GM23338 (cell line): ENCODE data around the gene SORBS1. TPM values are rescaled to one million over a fixed set of nuclear protein-coding genes. Genes with fewer than 3 reads are reported as not detected.

ENCODE experiments used
- ATAC-seq: fragments of 200-7000 bp; cut with Tn5 transposase; 3 replicates; pipeline ENCODE4 v1.9.1; 2020
- DNase-seq: peaks from one replicate; pipeline ENCODE4 v3.0.0-alpha.2; 2015; ENCODE audit warnings: low spot score
- H2AFZ ChIP-seq: fragments of 200-600 bp; sonication (generic); 2 replicates; pipeline ENCODE4 v1.8.0; 2016; ENCODE audit warnings: antibody characterized with exemption, mild to moderate bottlenecking, moderate library complexity
- H3F3A ChIP-seq: fragments of 200-600 bp; sonication (generic); replicated peaks from 2 replicates; pipeline ENCODE4 v1.8.0; 2017; ENCODE audit warnings: antibody characterized with exemption, mixed run types, low read depth
- H3K27ac ChIP-seq: fragments of 200-600 bp; sonication (generic); 2 replicates; pipeline ENCODE4 v1.6.1; 2016; ENCODE audit warnings: low read depth
- H3K27me3 ChIP-seq: fragments of 200-600 bp; sonication (generic); 2 replicates; pipeline ENCODE4 v1.8.0; 2016; ENCODE audit warnings: mild to moderate bottlenecking, mixed run types, moderate library complexity; ENCODE audit not compliant: insufficient read depth
- H3K36me3 ChIP-seq: fragments of 200-600 bp; sonication (generic); 2 replicates; pipeline ENCODE4 v1.8.0; 2016; ENCODE audit warnings: mild to moderate bottlenecking; ENCODE audit not compliant: insufficient read depth
- H3K4me1 ChIP-seq: fragments of 200-600 bp; sonication (generic); 2 replicates; pipeline ENCODE4 v1.8.0; 2016; ENCODE audit warnings: mild to moderate bottlenecking, moderate library complexity; ENCODE audit not compliant: insufficient read depth
- H3K4me2 ChIP-seq: fragments of 200-600 bp; sonication (generic); 2 replicates; pipeline ENCODE4 v1.7.1; 2017; ENCODE audit warnings: mixed run types
- H3K4me3 ChIP-seq: fragments of 200-600 bp; sonication (generic); 2 replicates; pipeline ENCODE4 v1.6.1; 2016; ENCODE audit warnings: mixed run types
- H3K79me2 ChIP-seq: fragments of 200-600 bp; sonication (generic); replicated peaks from 2 replicates; pipeline ENCODE4 v1.8.0; 2017; ENCODE audit warnings: mild to moderate bottlenecking; ENCODE audit not compliant: insufficient read depth
- H3K9me2 ChIP-seq: fragments of 200-600 bp; sonication (generic); 2 replicates; pipeline ENCODE4 v1.8.0; 2017; ENCODE audit not compliant: insufficient read depth
- H4K20me1 ChIP-seq: fragments of 200-600 bp; sonication (generic); replicated peaks from 2 replicates; pipeline ENCODE4 v1.8.0; 2017; ENCODE audit warnings: mild to moderate bottlenecking; ENCODE audit not compliant: insufficient read depth
- H3K27ac Mint-ChIP-seq: 2 replicates; pipeline ENCODE4 v1.8.0; 2020; ENCODE audit warnings: inconsistent platforms, mild to moderate bottlenecking, moderate library complexity, mixed read lengths
- H3K27me3 Mint-ChIP-seq: 3 replicates; pipeline ENCODE4 v1.8.0; 2022; ENCODE audit warnings: low read depth, mild to moderate bottlenecking, moderate library complexity, mixed read lengths, inconsistent platforms; ENCODE audit not compliant: insufficient read depth, poor library complexity
- H3K36me3 Mint-ChIP-seq: 3 replicates; pipeline ENCODE4 v1.8.0; 2021; ENCODE audit warnings: low read depth, mild to moderate bottlenecking, inconsistent platforms, moderate library complexity, mixed read lengths
- H3K4me1 Mint-ChIP-seq: 3 replicates; pipeline ENCODE4 v1.8.0; 2020; ENCODE audit warnings: mild to moderate bottlenecking, inconsistent platforms, mixed read lengths
- H3K4me3 Mint-ChIP-seq: 3 replicates; pipeline ENCODE4 v1.8.0; 2021; ENCODE audit warnings: moderate library complexity, mild to moderate bottlenecking, inconsistent platforms, mixed read lengths
- H3K9me3 Mint-ChIP-seq: 3 replicates; pipeline ENCODE4 v1.8.0; 2020; ENCODE audit warnings: moderate library complexity, mild to moderate bottlenecking, inconsistent platforms, mixed read lengths
- CREB1 ChIP-seq: fragments of 250-450 bp; sonication (Bioruptor Pico); IDR thresholded peaks from 2 replicates; pipeline ENCODE4 v1.5.0; 2020; ENCODE audit warnings: low read depth, mild to moderate bottlenecking, moderate library complexity
- CTCF ChIP-seq, 2 experiments: fragments of 200-600 bp in 1 of 2; sonication (generic) in 1 of 2; conservative IDR thresholded peaks; 2 replicates each; pipeline versions ENCODE4 v1.5.1 to v1.6.1; 2016 to 2017; ENCODE audit warnings: antibody characterized with exemption in 2 of 2, low read depth in 2 of 2, mild to moderate bottlenecking in 2 of 2, moderate library complexity in 1 of 2
- ETS1 ChIP-seq: IDR thresholded peaks from 2 replicates; pipeline ENCODE4 v1.6.1; 2016; ENCODE audit warnings: antibody characterized with exemption
- EZH2 ChIP-seq: fragments of 200-600 bp; sonication (generic); IDR thresholded peaks from one replicate; pipeline ENCODE4 v1.8.0; 2017; ENCODE audit warnings: antibody characterized with exemption, mild to moderate bottlenecking, low read depth; ENCODE audit not compliant: unreplicated experiment
- EZH2phosphoT487 ChIP-seq: fragments of 200-600 bp; sonication (generic); IDR thresholded peaks from one replicate; pipeline ENCODE4 v1.8.1; 2018; ENCODE audit warnings: antibody characterized with exemption; ENCODE audit not compliant: unreplicated experiment
- JUNB ChIP-seq: IDR thresholded peaks from one replicate; pipeline ENCODE4 v1.6.1; 2016; ENCODE audit warnings: antibody characterized with exemption; ENCODE audit not compliant: unreplicated experiment
- NANOG ChIP-seq: IDR thresholded peaks from 2 replicates; pipeline ENCODE4 v1.6.1; 2016; ENCODE audit warnings: antibody characterized with exemption, borderline replicate concordance
- POLR2AphosphoS5 ChIP-seq: IDR thresholded peaks from 2 replicates; pipeline ENCODE4 v1.6.1; 2016; ENCODE audit warnings: antibody characterized with exemption, low read depth
- REST ChIP-seq: IDR thresholded peaks from one replicate; pipeline ENCODE4 v1.6.1; 2018; ENCODE audit warnings: antibody characterized with exemption; ENCODE audit not compliant: unreplicated experiment
- STAT1 ChIP-seq: IDR thresholded peaks from one replicate; pipeline ENCODE4 v1.6.1; 2016; ENCODE audit warnings: antibody characterized with exemption; ENCODE audit not compliant: unreplicated experiment
- ZNF114 ChIP-seq: fragments of 250-450 bp; sonication (Bioruptor Pico); IDR thresholded peaks from 2 replicates; pipeline ENCODE4 v1.5.0; 2020; ENCODE audit warnings: mild to moderate bottlenecking, moderate library complexity
- ZNF331 ChIP-seq: fragments of 250-450 bp; sonication (Bioruptor Pico); IDR thresholded peaks from 2 replicates; pipeline ENCODE4 v1.5.0; 2020; ENCODE audit warnings: low read depth, mild to moderate bottlenecking, moderate library complexity
- ZNF462 ChIP-seq: fragments of 250-450 bp; sonication (Bioruptor Pico); IDR thresholded peaks from 2 replicates; pipeline ENCODE4 v1.5.0; 2020; ENCODE audit warnings: mild to moderate bottlenecking, moderate library complexity
- polyA plus RNA-seq: library from polyadenylated mRNA; unstranded; fragments of >200 nt; fragmentation: Nextera tagmentation; extraction: Ambion mirVana; gene quantifications from 2 replicates; pipeline ENCODE4 v1.2.1, GENCODE V29; 2016
- total RNA-seq: library from RNA; depleted of rRNA; stranded (reverse); fragments of >200 nt; shearing (Covaris generic); gene quantifications from 2 replicates; pipeline ENCODE4 v1.2.3, GENCODE V29; 2014

SORBS1 gene
- total and polyA plus RNA-seq, 2 experiments from 2014 or later = 47.7 to 51.5 TPM

GRCh38 chr10:95571390-95571789, 10.2 kb upstream of the SORBS1 start:
- H3K36me3 Mint-ChIP-seq = no peaks in the 10 kb centered on the region
- H4K20me1 ChIP-seq = no peaks in the 10 kb centered on the region
- H3K27me3 Mint-ChIP-seq = peaks cover 1% of the 10 kb centered on the region
- no peak overlapping the region for H3K4me2 ChIP-seq
- no peak overlapping the region for H2AFZ ChIP-seq
- H3K4me1 Mint-ChIP-seq = peaks cover 3% of the 10 kb centered on the region; the same call in 1 of the 3 replicates
- H3K79me2 ChIP-seq = no peaks in the 10 kb centered on the region
- H3K4me3 Mint-ChIP-seq = no peak overlapping the region
- no peaks in the 10 kb centered on the region for H3K27me3 ChIP-seq
- no peak overlapping the region for H3K27ac ChIP-seq
- H3K9me2 ChIP-seq = peaks cover 4% of the 10 kb centered on the region; the same call in 1 of the 2 replicates
- H3K4me1 ChIP-seq = no peaks in the 10 kb centered on the region
- ATAC-seq (no peak), DNase-seq (no peak)
- H3K9me3 Mint-ChIP-seq = no peaks in the 10 kb centered on the region
- TF ChIP-seq NANOG = no peak
- TF ChIP-seq ZNF114 = no peak
- no peak for TF ChIP-seq REST
- no peak for TF ChIP-seq CTCF (conservative IDR thresholded peaks at IDR 0.05; ENCODE audit: low read depth in 2 of 2)
- no peak for TF ChIP-seq POLR2AphosphoS5
- no peak for TF ChIP-seq STAT1
- TF ChIP-seq JUNB = no peak
- no peak for TF ChIP-seq CREB1 (CRISPR knock-in tag)
- no peak for TF ChIP-seq ZNF331 (CRISPR knock-in tag)
- no peak for TF ChIP-seq ZNF462 (CRISPR knock-in tag)
- TF ChIP-seq ETS1 = no peak
- no peak for TF ChIP-seq EZH2
- TF ChIP-seq EZH2phosphoT487 = no peak
- H3K36me3 ChIP-seq = no peaks in the 10 kb centered on the region
- H3F3A ChIP-seq = no peaks in the 10 kb centered on the region
- H3K4me3 ChIP-seq = no peak overlapping the region
- no peak overlapping the region for H3K27ac Mint-ChIP-seq
